Measurements from ENCODE around the gene PI4KB. TPM values are rescaled to one million over a fixed set of nuclear protein-coding genes. Genes with fewer than 3 reads are reported as not detected.
"Not testable (repeated sequence)": the region's sequence is repeated elsewhere in the genome, so short reads cannot be mapped to it uniquely, and the experiment has no call there.

PI4KB gene
- total RNA-seq, 2 donors from 2014 or later, result 56.7 to 58.3 TPM

GRCh38 chr1:151287767-151288500, 39.3 kb downstream of the PI4KB start:
- DNase-seq, result no peak
- intact Hi-C loops (cut with DNase I, micrococcal nuclease), result no loop called here
- ATAC-seq, result no peak

- DNase-seq, result no peak
- ATAC-seq, result no peak
- intact Hi-C loops (cut with DNase I, micrococcal nuclease), result no loop called here
Observed at GRCh38 chr1:151287341-151287699, 39.9 kb downstream of the PI4KB start.

GRCh38 chr1:151286619-151287340, 40.4 kb downstream of the PI4KB start:
- DNase-seq, result no peak
- intact Hi-C loops (cut with DNase I, micrococcal nuclease), result no loop called here
- ATAC-seq, result no peak

- intact Hi-C loops (cut with DNase I, micrococcal nuclease), result no loop called here
- DNase-seq (no peak), ATAC-seq (no peak)
Observed at GRCh38 chr1:151284013-151284577, 43.1 kb downstream of the PI4KB start.

- DNase-seq, result peak in 1 of 2 donors; percentile 52
- ATAC-seq, result peak; percentile 10
- intact Hi-C loops (cut with DNase I, micrococcal nuclease), result no loop called here
Observed at GRCh38 chr1:151282883-151283725, 44.1 kb downstream of the PI4KB start.

- ATAC-seq (peak; percentile 81), DNase-seq (peak; percentile 99 to 100)
- intact Hi-C loops (cut with DNase I, micrococcal nuclease), result no loop called here
Observed at GRCh38 chr1:151281969-151282882, 45.0 kb downstream of the PI4KB start, which contains the start of gene ZNF687. ZNF687 (plus strand) TSS chr1:151282299; CDS start chr1:151286292, 3,993 bp downstream.

GRCh38 chr1:151281225-151281968, 45.8 kb downstream of the PI4KB start:
- DNase-seq (peak; percentile 96 to 97), ATAC-seq (peak; percentile 74)
- intact Hi-C loops (cut with DNase I, micrococcal nuclease), result no loop called here

GRCh38 chr1:151277249-151277648, 50.0 kb downstream of the PI4KB start:
- intact Hi-C loops (cut with DNase I, micrococcal nuclease), result no loop called here
- DNase-seq, result no peak
- no peak for ATAC-seq

- intact Hi-C loops (cut with DNase I, micrococcal nuclease); ATAC-seq; DNase-seq: not testable (repeated sequence)
Observed at GRCh38 chr1:151275341-151275740, 51.9 kb downstream of the PI4KB start.

- ATAC-seq (no peak), DNase-seq (no peak)
- intact Hi-C loops (cut with DNase I, micrococcal nuclease), result no loop called here
Observed at GRCh38 chr1:151273924-151274466, 53.2 kb downstream of the PI4KB start.

GRCh38 chr1:151267760-151268159, 59.5 kb downstream of the PI4KB start:
- DNase-seq, result no peak
- intact Hi-C loops (cut with DNase I, micrococcal nuclease), result no loop called here
- ATAC-seq, result no peak

GRCh38 chr1:151266821-151267220, 60.4 kb downstream of the PI4KB start:
- intact Hi-C loops (cut with DNase I, micrococcal nuclease), result no loop called here
- ATAC-seq, result no peak
- no peak for DNase-seq

- ATAC-seq (no peak), DNase-seq (no peak)
- intact Hi-C loops (cut with DNase I, micrococcal nuclease), result no loop called here
Observed at GRCh38 chr1:151266315-151266714, 60.9 kb downstream of the PI4KB start.

- DNase-seq, result no peak
- intact Hi-C loops (cut with DNase I, micrococcal nuclease), result no loop called here
Observed at GRCh38 chr1:151265446-151266236, 61.6 kb downstream of the PI4KB start.

GRCh38 chr1:151259351-151259750, 67.9 kb downstream of the PI4KB start:
- intact Hi-C loops (cut with DNase I, micrococcal nuclease), result no loop called here
- no peak for DNase-seq
- ATAC-seq, result no peak

More at GRCh38 chr1:151265446-151266236, 61.6 kb downstream of the PI4KB start:
- peak; percentile 36 for ATAC-seq

- intact Hi-C loops (cut with DNase I, micrococcal nuclease), result no loop called here
- no peak for ATAC-seq
- DNase-seq, result no peak
Observed at GRCh38 chr1:151255381-151255780, 71.8 kb downstream of the PI4KB start.
